ENCODE results near the gene VCX3B.
"Not testable (repeated sequence)": the region's sequence is repeated elsewhere in the genome, so short reads cannot be mapped to it uniquely, and the experiment has no call there.

Gene VCX3B

GRCh38 chrX:8464530-8464929 lies at the start of gene VCX3B:
Gene VCX3B, plus strand, starts transcription at chrX:8464830. Its CDS starts 621 bp downstream, at chrX:8465451.
- DNase-seq (ENCODE audit: low read depth); H3K4me3 ChIP-seq (ENCODE audit: low read depth, low read length): not testable (repeated sequence)

GRCh38 chrX:8418301-8418700 lies 46.3 kb upstream of the VCX3B start:
- H3K4me3 ChIP-seq (ENCODE audit: low read depth, low read length): no peak overlapping the region
- DNase-seq (ENCODE audit: low read depth): no peak
- no peak for TF ChIP-seq CTCF (IDR thresholded peaks at IDR 0.05; ENCODE audit: insufficient read depth, low read depth, low read length, missing control alignments)

GRCh38 chrX:8424912-8425311 lies 39.7 kb upstream of the VCX3B start:
- no peak for DNase-seq (ENCODE audit: low read depth)
- H3K4me3 ChIP-seq (ENCODE audit: low read depth, low read length): no peak overlapping the region
- TF ChIP-seq CTCF (IDR thresholded peaks at IDR 0.05; ENCODE audit: insufficient read depth, low read depth, low read length, missing control alignments): no peak

GRCh38 chrX:8429692-8430249 lies 34.9 kb upstream of the VCX3B start:
- no peak for DNase-seq (ENCODE audit: low read depth)
- no peak overlapping the region for H3K4me3 ChIP-seq (ENCODE audit: low read depth, low read length)
- TF ChIP-seq CTCF (IDR thresholded peaks at IDR 0.05; ENCODE audit: insufficient read depth, low read depth, low read length, missing control alignments): no peak

- no peak for DNase-seq (ENCODE audit: low read depth)
- no peak overlapping the region for H3K4me3 ChIP-seq (ENCODE audit: low read depth, low read length)
- TF ChIP-seq CTCF (IDR thresholded peaks at IDR 0.05; ENCODE audit: insufficient read depth, low read depth, low read length, missing control alignments): no peak
Measured at GRCh38 chrX:8430444-8430843, 34.2 kb upstream of the VCX3B start.

- no peak for TF ChIP-seq CTCF (IDR thresholded peaks at IDR 0.05; ENCODE audit: insufficient read depth, low read depth, low read length, missing control alignments)
- H3K4me3 ChIP-seq (ENCODE audit: low read depth, low read length): no peak overlapping the region
- DNase-seq (ENCODE audit: low read depth): no peak
Measured at GRCh38 chrX:8432396-8432795, 32.2 kb upstream of the VCX3B start.

GRCh38 chrX:8433109-8434062 lies 31.2 kb upstream of the VCX3B start:
- no peak overlapping the region for H3K4me3 ChIP-seq (ENCODE audit: low read depth, low read length)
- no peak for TF ChIP-seq CTCF (IDR thresholded peaks at IDR 0.05; ENCODE audit: insufficient read depth, low read depth, low read length, missing control alignments)
- no peak for DNase-seq (ENCODE audit: low read depth)

Data from GM12865 (cell line).